Measurements from ENCODE around the gene EBI3. TPM values are rescaled to one million over a fixed set of nuclear protein-coding genes. Genes with fewer than 3 reads are reported as not detected.
"Not testable (repeated sequence)": the region's sequence is repeated elsewhere in the genome, so short reads cannot be mapped to it uniquely, and the experiment has no call there.

EBI3 gene
- polyA plus RNA-seq, 4 donors, result 0.22 to 0.72 (median 0.36) TPM

DNA sequence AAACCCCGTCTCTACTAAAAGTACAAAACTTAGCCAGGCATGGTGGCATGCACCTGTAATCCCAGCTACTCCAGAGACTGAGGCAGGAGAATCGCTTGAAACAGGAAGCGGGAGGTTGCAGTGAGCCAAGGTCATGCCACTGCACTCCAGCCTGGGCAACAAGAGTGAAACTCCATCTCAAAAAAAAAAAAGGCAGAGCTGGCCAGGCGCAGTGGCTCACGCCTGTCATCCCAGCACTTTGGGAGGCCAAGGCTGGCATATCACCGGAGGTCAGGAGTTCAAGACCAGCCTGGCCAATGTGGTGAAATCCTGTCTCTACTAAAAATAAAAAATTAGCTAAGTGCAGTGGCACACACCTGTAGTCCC lies 45.0 kb downstream of the EBI3 start:
- not testable (repeated sequence) for DNase-seq (ENCODE audit: low read depth in 4 of 4, low spot score in 3 of 4)

DNA sequence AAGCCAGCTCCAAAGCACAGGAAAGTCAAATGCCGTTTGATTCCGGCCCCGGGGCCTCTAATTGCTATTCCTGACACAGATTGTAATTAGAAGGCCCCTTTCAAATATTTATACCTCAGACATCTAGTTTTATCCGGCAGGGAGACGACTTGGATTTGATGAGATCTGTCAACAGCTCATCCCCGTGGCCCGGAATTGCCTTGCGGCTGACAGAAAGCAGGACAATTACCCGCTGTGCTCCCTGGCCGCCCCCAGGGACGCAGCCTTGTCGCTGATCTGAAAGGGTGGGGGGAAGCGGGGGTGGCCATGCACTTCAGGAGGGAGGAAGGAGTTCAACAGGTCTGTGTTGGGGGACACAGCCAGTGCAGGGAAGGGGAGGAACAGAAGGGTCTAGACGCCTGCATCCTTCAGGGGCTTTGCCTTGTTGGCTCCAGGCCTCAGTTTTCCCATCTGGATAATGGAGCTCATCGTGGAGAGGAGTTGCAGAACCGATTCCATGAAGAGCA lies 47.9 kb downstream of the EBI3 start:
- DNase-seq (ENCODE audit: low read depth in 4 of 4, low spot score in 3 of 4), result no peak

DNA sequence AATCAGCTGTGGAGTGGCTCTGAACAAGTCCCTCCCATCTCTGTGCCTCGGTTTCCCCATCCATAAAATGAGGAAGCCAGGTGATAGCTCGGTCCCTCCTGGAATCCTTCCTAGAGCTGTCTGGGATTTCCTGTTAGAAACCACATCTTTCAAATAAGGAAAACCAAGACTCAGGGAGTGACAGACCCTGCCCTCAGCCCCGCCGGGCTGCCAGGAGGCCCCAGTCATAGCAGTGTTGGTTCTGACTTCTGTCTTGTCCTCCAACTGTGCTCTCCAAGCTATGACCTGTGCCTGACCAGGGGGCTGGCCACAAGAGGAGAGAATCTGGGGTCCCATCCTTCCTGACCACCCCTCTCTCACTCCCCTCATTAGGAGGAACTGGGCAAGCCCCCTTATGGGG lies 48.7 kb downstream of the EBI3 start:
- no peak for DNase-seq (ENCODE audit: low read depth in 4 of 4, low spot score in 3 of 4)

DNA sequence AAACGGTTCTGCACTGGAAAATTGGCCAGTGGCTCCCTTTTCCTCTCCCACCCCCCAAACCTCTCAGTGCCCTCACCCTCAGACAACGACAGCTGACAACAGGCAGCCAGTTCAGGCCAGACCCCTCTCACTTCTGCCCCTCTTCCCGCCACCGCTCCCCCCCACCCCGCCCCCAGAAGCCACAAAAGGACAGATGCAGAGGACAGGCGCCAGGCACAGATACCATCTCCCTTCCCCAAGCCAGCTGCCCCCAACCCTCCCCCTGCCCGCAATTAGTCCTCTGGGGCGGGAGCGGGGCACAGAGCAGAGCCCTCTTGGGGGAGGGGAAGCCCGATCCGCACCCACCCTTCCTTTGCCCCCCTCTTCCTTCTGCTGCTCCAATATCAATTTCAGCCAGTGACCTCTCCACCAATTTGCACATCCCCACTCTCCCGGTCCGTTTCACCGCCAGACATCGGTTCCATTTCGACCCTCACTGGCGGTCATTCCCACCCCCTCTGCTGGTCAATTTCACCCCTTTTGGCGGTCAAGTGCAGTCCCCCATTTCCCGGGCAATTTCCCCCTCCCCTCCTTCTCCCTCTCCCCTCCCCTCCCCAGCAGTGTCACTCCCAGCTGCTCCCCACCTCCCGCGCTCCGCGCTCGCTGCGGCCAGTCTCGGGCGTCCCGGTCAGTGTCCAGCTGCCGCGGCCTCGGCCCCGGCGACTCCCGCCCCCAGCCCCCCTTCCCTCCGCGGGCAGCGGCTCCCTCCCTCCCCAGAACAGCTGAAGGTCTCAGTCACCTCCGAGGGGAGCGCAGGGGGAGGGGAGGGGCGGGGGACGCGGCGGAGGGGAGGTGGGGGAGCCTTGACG lies 49.3 kb downstream of the EBI3 start, which contains the start of gene SHD:
Gene SHD (plus strand): TSS at position 848 of the 848 bp plus-strand sequence. CDS start 798 bp downstream, outside the sequence.
- peak in 1 of 4 donors; percentile 22 for DNase-seq (ENCODE audit: low read depth in 4 of 4, low spot score in 3 of 4)

DNA sequence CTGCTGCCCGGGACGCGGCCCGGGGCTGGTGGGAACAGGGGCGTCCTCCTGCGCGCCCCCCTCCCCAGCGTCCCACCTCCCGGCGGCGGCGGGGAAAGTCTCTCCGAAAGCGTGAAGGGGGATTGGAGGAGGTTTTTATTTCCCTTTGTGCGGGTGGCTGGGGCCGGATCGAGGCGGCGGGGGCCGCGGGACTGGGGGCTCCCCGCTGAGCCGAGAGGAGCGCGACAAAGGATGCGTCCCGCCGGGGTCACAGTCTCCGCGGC lies 49.9 kb downstream of the EBI3 start:
- no peak for DNase-seq (ENCODE audit: low read depth in 4 of 4, low spot score in 3 of 4)

DNA sequence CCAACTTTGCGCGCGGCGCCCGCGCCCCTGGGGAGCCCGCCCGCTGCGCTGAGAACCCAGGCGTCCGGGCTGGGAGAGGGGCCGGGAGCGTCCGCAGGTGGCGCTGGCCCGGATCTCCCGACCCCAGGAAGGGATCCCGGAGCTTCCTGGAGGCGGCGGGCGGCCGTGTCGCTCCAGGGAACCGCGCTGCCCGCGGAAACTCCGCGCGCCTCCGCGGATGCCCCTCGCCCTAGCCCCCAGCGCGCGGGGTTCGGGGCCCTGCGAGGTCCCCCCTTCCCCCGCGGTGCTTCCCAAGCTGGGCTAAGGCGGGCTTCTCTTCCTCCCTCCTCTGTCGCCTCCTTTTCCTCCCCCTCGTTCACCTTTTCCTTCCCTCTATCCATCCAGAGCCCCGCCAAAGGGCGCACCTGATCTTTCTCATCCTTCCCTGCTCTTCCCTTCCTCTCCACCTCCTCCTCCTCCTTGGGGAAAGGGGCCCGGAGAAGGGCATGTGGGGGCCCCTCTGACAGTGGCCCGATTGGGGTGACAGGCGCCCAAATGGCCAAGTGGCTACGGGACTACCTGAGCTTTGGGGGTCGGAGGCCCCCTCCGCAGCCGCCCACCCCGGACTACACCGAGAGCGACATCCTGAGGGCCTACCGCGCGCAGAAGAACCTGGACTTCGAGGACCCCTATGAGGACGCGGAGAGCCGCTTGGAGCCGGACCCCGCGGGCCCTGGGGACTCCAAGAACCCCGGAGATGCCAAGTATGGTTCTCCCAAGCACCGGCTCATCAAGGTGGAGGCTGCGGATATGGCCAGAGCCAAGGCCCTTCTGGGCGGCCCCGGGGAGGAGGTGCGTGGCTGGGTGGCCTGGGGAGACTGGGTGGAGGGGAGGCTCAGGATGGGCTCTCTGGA lies 50.5 kb downstream of the EBI3 start:
- no peak for DNase-seq (ENCODE audit: low read depth in 4 of 4, low spot score in 3 of 4)

DNA sequence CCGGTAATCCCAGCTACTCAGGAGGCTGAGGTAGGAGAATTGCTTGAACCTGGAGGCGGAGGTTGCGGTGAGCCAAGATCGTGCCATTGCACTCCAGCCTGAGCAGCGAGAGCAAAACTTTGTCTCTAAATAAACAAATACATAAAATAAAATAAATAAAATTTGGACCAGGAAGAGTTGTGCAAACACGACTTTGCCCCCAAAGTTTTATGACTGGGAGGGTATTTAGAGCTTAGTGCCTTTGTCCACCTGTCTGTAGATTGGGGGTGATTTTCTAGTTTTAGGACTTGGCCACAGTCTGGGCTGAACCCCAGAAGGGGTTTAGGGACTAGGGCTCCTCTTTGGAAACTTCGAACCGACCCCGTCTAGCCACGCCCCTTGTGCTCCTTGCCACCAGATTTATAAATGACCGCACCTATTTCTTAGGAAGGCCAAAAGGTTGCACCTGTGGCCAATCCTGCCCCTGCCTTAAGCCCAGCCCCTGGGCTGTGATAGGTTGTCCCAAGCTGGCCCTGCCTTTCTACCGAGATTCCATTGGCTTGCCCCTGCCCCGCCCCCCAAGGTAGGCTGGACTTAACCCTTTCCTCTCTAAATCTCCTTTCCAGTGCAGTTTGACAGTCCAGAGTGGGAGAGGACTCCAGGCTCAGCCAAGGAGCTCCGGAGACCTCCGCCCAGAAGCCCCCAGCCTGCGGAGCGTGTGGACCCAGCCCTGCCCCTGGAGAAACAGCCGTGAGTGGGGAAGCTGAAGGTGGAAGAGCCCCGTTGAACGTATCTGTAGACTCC lies 55.0 kb downstream of the EBI3 start:
- DNase-seq (ENCODE audit: low read depth in 4 of 4, low spot score in 3 of 4), result no peak

DNA sequence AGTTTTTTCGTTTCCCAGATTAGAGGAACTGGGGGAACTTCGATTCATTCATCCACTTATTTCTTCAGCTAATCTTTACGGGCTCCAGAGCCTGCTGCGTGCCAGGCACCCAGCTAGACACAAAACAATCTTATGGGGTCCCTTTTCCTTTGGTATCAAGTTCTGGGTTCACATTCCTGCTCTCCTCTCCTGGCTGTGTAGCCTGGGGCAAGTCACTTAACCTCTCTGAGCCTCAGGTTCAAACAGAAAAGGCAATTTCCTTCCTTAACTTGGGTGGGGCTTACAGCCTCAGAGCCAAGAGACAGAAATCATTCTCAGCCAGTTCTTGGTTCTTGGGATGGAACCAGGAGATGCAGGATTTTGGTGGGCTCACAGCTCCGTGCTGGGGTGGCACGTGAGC lies 55.7 kb downstream of the EBI3 start:
- no peak for DNase-seq (ENCODE audit: low read depth in 4 of 4, low spot score in 3 of 4)

DNA sequence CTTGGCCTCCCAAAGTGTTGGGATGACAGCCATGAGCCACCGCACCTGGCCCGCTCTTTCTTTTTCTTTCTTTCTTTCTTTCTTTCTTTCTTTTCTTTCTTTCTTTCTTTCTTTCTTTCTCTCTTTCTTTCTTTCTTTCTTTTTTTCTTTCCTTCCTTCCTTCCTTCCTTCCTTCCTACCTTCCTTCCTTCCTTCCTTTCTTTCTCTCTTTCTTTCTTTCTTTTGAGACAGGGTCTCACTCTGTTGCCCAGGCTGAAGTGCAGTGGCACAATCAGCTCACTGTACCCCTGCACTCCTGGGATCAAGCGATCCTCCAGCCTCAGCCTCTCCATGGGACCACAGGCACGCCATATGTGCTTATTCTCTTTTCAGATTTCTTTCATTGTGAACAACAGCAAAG lies 56.8 kb downstream of the EBI3 start:
- DNase-seq (ENCODE audit: low read depth in 4 of 4, low spot score in 3 of 4), result not testable (repeated sequence)

Other genes with a start within 250 kb of the EBI3 start
- 1,000 to 10,000 TPM; 1,527 to 1,864 (median 1,619) TPM for gene EEF2, start 244.1 kb upstream of the EBI3 start, polyA plus RNA-seq (ENCODE audit: insufficient read length in 4 of 4)
- 10 to 100 TPM; 25.4 to 37.8 (median 34.0) TPM for gene PIAS4, start 221.8 kb upstream of the EBI3 start, polyA plus RNA-seq (ENCODE audit: insufficient read length in 4 of 4)
- 10 to 100 TPM in 1 of 4 donors, 1 to 10 TPM in 3; 7.3 to 14.7 (median 8.5) TPM for gene ZBTB7A, start 162.6 kb upstream of the EBI3 start, polyA plus RNA-seq (ENCODE audit: insufficient read length in 4 of 4)
- 100 to 1,000 TPM in 2 of 4 donors, 10 to 100 TPM in 2; 92.8 to 140 (median 98.7) TPM for gene MAP2K2, start 105.4 kb upstream of the EBI3 start, polyA plus RNA-seq (ENCODE audit: insufficient read length in 4 of 4)
- gene CREB3L3, start 75.9 kb upstream of the EBI3 start, polyA plus RNA-seq (ENCODE audit: insufficient read length in 4 of 4), result 1 to 10 TPM in 2 of 4 donors, under 1 TPM in 2; 0.37 to 1.2 (median 0.79) TPM
- gene SIRT6, start 47.0 kb upstream of the EBI3 start, polyA plus RNA-seq (ENCODE audit: insufficient read length in 4 of 4), result 10 to 100 TPM; 13.9 to 25.3 (median 17.9) TPM
- gene ANKRD24, start 46.8 kb upstream of the EBI3 start, polyA plus RNA-seq (ENCODE audit: insufficient read length in 4 of 4), result 1 to 10 TPM in 3 of 4 donors, under 1 TPM in 1; 0.83 to 2.0 (median 1.4) TPM
- gene YJU2, start 17.6 kb downstream of the EBI3 start, polyA plus RNA-seq (ENCODE audit: insufficient read length in 4 of 4), result 10 to 100 TPM; 16.9 to 23.9 (median 20.1) TPM
- gene SHD, start 49.7 kb downstream of the EBI3 start, polyA plus RNA-seq (ENCODE audit: insufficient read length in 4 of 4), result 1 to 10 TPM; 1.8 to 5.7 (median 3.1) TPM
- under 1 TPM in 3 of 4 donors, not detected in 1; 0.21 to 0.56 (median 0.43) TPM for gene TMIGD2, start 72.9 kb downstream of the EBI3 start, polyA plus RNA-seq (ENCODE audit: insufficient read length in 4 of 4)
- 1 to 10 TPM; 2.8 to 8.8 (median 5.4) TPM for gene FSD1, start 75.1 kb downstream of the EBI3 start, polyA plus RNA-seq (ENCODE audit: insufficient read length in 4 of 4)
- gene STAP2, start 109.3 kb downstream of the EBI3 start, polyA plus RNA-seq (ENCODE audit: insufficient read length in 4 of 4), result 10 to 100 TPM; 12.5 to 40.1 (median 18.0) TPM
- 10 to 100 TPM; 14.1 to 30.4 (median 20.5) TPM for gene MPND, start 114.0 kb downstream of the EBI3 start, polyA plus RNA-seq (ENCODE audit: insufficient read length in 4 of 4)
- 10 to 100 TPM; 56.1 to 77.6 (median 72.3) TPM for gene SH3GL1, start 171.0 kb downstream of the EBI3 start, polyA plus RNA-seq (ENCODE audit: insufficient read length in 4 of 4)
- 10 to 100 TPM; 19.0 to 25.5 (median 22.8) TPM for gene CHAF1A, start 173.1 kb downstream of the EBI3 start, polyA plus RNA-seq (ENCODE audit: insufficient read length in 4 of 4)
- gene UBXN6, start 228.3 kb downstream of the EBI3 start, polyA plus RNA-seq (ENCODE audit: insufficient read length in 4 of 4), result 100 to 1,000 TPM in 1 of 4 donors, 10 to 100 TPM in 3; 82.7 to 125 (median 89.8) TPM
- 10 to 100 TPM; 62.6 to 88.6 (median 66.3) TPM for gene HDGFL2, start 242.8 kb downstream of the EBI3 start, polyA plus RNA-seq (ENCODE audit: insufficient read length in 4 of 4)